NCI-H128 (cell line): Measurements from ENCODE around the gene RECQL5.

Source experiments
- DNase-seq: peaks from one replicate; lab custom pipeline; 2025; ENCODE audit not compliant: unreplicated experiment; lab: John Stamatoyannopoulos, UW

RECQL5 gene

GRCh38 chr17:75619506-75620431 is 47.2 kb downstream of the RECQL5 start:
- no peak for DNase-seq

- DNase-seq, result no peak
Observed at GRCh38 chr17:75617675-75618074, 49.3 kb downstream of the RECQL5 start.

DNA sequence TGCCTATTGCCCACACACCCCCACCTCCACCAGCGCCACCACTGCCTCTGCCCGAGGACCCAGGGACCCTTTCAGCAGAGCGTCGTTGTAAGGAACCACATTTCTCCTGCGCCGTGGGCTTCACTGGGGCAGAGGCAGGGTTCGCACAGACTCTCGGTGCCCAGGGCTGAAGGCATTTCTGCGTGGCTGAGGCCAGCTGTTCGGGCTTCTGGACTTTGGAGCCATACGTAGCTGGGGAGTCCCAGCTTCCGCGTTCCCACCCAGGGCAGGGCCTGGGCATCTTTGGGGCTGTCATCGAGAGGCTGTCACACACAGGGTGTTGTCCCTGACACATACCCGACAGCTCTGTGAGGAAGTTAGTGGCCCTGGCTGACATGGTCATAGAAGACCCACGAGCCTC is 49.7 kb downstream of the RECQL5 start:
- DNase-seq, result no peak

DNA sequence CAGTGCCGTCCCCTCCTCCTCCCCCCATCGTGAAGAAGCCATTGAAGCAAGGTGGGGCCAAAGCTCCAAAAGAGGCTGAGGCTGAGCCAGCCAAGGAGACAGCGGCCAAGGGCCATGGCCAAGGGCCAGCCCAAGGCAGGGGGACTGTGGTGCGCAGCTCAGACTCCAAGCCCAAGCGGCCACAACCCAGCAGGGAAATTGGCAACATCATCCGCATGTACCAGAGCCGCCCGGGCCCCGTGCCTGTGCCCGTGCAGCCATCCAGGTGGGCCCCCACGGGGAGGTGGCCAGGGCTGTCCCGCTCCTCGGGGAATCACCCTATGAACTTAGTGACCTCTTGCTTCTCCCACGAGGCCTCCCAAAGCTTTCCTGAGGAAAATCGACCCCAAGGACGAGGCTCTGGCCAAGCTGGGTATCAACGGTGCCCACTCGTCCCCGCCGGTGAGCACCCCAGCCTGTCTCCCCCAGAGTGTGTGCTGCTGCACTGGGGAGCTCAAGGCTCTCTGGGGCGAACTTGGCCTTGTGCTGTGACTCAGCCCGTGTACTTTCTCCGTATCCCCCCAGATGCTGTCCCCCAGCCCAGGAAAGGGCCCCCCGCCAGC is 50.3 kb downstream of the RECQL5 start:
- no peak for DNase-seq

GRCh38 chr17:75615301-75615700 is 51.7 kb downstream of the RECQL5 start:
- DNase-seq, result no peak

GRCh38 chr17:75614556-75615270 is 52.2 kb downstream of the RECQL5 start:
- no peak for DNase-seq

DNA sequence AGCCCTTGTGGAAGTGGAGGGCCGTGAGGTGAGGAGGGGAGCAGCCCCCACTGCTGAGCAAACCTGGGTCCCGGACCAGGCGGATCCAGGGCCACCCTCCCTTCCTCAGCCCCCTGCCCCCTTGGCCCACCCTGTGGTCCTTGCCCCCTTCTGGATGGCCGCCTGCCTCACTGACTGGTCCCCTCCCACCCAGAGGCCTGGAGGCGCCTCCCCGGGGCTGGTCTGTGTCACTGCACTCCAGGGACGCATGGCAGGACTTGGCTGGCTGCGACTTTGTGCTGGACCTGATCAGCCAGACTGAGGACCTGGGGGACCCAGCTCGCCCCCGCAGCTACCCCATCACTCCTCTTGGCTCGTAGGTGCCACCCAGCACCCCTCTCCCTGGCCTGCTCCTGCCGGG is 52.9 kb downstream of the RECQL5 start:
- no peak for DNase-seq

DNA sequence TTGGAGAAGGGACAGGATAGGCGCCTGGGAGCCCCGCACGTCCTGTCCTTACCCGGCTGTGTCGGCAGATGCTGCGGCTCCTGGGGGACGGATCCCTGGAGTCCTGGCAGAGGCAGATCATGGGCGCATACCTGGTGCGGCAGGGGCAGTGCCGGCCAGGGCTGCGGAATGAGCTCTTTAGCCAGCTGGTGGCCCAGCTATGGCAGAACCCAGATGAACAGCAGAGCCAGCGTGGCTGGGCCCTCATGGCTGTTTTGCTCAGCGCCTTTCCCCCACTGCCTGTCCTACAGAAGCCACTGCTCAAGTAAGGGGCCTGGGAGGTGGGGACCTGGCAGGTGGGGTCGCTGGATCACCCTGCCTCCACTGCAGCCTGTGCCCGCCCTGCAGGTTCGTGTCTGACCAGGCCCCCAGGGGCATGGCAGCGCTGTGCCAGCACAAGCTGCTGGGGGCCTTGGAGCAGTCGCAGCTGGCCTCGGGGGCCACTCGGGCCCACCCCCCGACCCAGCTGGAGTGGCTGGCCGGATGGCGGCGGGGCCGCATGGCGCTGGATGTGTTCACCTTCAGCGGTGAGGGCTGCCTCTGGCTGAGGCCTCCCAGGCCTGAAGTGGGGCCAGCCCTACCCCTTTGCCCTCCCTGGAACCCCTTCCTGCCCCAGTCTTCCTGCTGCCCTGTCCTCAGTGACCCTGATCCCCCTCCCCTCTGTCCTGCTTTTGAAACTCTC is 53.9 kb downstream of the RECQL5 start:
- DNase-seq, result no peak

GRCh38 chr17:75611851-75612429 is 55.0 kb downstream of the RECQL5 start:
- no peak for DNase-seq

- DNase-seq, result no peak
Observed at GRCh38 chr17:75610103-75610984, 56.6 kb downstream of the RECQL5 start.

DNA sequence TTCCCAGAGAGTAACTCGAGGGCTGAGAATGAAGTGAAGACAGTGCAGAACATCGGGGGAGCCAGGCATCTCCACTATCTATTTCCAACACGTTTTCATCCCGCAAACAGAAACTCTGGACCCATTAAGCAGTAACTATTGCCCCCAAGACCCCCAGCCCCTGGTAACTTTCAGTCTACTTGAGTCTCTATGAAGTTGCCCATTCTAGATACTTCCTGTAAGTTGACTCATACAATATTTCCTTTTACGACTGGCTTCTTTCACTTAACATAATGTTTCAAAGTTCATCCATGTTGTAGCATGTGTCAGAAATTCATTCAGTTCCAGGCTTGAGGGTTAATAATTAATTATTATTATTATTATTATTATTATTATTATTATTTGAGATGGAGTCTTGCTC is 59.9 kb downstream of the RECQL5 start:
- no peak for DNase-seq

- no peak for DNase-seq
Observed at GRCh38 chr17:75605790-75606189, 61.2 kb downstream of the RECQL5 start.

- no peak for DNase-seq
Observed at GRCh38 chr17:75604034-75604695, 62.8 kb downstream of the RECQL5 start.

- DNase-seq, result no peak
Observed at GRCh38 chr17:75603123-75603522, 63.8 kb downstream of the RECQL5 start.

GRCh38 chr17:75602644-75603043 is 64.3 kb downstream of the RECQL5 start:
- DNase-seq, result no peak

DNA sequence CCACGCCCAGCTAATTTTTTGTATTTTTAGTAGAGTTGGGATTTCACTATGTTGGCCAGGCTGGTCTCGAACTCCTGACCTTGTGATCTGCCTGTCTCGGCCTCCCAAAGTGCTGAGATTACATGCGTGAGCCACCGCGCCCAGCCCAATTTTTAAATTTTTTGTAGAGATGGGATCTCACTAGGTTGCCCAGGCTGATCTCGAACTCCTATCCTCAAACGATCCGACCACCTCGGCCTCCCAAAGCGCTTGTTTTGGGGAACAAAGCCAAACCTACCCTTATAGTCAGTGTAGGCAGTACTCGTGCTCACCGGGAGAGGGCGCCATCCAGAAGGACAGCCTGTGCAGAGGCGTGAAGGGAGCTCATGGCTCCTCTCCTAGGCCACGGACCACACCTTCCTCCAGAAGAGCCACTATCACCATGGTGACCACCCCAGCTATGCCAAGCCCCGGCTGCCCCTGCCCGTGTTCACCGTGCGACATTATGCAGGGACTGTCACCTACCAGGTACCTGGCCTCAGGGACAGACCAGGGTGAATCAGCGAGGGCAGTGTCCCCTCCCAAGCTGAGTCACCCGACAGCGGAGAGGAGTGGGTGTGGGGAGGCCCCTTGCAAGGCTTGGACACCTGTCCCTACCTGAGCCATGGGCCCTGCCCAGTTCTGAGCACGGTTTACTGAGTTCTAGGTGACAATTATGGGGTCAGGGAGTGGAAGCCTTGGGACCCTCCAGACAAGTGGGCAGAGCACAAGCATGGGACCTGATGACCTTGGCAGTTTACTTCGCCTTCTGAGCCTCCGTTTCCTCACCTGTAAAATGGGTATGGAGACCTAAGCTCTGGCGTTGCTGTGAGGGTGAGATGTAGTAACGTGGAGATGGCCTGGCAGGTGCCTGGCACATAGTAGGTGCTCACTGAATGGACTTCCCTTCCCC is 65.6 kb downstream of the RECQL5 start:
- DNase-seq, result no peak

DNA sequence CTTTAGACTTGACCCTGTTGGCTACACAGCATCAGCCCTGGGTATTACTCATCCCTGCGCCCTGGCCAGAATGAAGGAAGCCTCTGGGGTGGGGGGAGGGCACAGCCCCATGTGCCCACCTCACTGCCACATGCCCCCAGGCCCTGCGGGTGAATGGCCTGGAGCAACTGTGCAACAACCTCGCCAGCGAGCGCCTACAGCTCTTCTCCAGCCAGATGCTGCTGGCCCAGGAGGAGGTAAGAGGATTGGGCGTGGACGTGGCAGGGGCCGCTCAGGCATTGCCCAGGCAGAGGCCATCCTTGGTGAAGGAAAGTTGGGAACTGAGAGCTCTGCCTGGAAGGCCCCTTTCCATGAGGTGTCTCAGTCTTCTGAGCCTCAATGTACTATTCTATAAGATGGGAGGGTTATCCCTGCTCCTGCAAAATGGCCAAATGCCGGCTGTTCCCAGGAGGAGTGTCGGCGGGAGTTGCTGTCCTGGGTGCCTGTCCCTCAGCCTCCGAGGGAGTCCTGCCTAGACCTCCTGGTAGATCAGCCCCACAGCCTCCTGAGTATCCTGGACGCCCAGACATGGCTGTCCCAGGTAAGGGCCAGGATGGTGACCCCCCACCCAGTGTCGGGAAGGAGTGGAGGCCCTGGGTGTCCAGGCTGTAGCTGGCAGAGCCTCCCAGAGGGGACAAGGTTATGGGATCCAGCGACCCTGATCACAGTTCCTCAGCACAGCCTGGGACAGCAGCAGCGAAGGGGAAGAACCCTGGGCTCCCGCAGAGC is 70.5 kb downstream of the RECQL5 start:
- no peak for DNase-seq

DNA sequence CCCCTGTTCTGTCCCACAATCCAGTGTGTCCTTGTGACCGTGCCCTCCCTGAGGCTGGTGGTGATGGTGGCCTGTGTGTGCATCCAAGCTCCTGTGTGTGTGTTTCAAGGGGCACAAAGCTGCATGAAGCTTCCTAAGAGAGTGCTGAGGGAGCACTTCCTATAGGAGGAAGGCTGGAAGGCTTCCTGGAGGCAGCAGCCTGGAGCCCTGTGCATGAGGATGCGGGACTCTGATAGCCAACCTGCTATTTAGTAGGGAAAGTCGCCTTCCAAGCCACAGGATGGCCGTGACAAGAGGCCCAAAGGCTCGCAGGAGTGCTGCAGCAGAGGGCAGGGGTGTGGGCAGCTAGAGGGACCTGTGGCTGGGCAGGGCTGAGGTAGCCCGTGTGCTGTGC is 71.0 kb downstream of the RECQL5 start:
- DNase-seq, result no peak
